Measurements from ENCODE around the gene CCDC88C.
"Not testable (repeated sequence)": the region's sequence is repeated elsewhere in the genome, so short reads cannot be mapped to it uniquely, and the experiment has no call there.

Gene CCDC88C

GRCh38 chr14:91250912-91251311, 166.7 kb downstream of the CCDC88C start:
- DNase-seq (ENCODE audit: low read depth, low spot score): no peak

DNA sequence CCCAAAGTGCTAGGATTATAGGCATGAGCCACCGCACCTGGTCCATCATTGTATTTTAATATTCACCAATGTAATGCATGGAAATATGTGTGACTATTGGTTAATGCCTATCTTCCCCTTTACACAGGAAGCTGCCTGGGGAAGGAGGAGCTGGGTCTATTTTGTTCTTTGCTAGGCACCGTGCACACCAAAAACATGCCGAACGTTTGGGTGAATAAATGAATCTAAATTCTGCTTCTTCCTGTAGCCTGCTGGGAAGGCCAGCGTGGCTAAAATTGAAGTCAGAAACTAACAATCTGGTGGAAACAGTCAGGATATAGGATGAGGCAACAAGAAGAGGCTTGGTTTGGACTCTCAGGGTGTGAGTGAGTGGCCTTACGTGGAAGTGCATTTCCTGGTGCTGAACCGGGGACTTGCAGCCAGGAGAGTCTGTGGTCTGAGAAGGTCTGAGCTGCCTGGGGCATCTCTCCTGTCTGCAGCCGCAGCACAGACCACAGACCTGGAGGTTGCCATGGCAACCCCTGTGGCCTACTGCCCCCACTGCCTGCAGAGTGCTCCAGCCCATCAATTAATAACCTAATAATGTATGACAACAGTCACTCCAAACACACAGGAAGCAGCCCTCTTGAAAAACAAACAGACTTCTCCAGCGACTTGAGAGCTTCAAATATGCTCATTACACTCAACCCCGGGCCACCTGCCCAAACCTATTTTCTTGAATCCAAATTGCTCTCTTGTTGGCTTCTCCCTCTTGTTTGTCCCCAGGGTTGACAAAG, 167.6 kb downstream of the CCDC88C start:
- DNase-seq (ENCODE audit: low read depth, low spot score): no peak

GRCh38 chr14:91246051-91246852, 171.4 kb downstream of the CCDC88C start:
- no peak for DNase-seq (ENCODE audit: low read depth, low spot score)

- DNase-seq (ENCODE audit: low read depth, low spot score): not testable (repeated sequence)
Measured at GRCh38 chr14:91245616-91246015, 172.0 kb downstream of the CCDC88C start.

DNA sequence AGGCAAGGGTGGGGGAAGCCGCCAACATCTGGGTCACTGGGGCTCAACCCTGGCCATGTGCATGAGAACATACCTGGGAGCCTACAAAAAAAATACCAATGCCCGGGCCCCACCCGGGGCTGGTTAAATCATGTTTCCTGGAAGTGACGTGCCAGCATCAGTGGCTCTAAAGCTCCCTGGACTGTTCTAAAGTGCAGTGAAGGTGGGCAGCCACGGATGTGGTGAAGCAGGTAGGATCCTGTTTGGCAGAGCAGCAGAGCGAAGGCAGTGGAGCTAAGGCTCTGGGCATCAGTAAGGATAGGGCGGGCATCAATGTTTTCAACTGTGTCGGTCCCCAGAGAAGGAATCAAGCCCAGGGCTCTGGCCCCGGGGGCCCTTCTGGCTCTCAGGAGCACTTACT, 172.6 kb downstream of the CCDC88C start:
- no peak for DNase-seq (ENCODE audit: low read depth, low spot score)

DNA sequence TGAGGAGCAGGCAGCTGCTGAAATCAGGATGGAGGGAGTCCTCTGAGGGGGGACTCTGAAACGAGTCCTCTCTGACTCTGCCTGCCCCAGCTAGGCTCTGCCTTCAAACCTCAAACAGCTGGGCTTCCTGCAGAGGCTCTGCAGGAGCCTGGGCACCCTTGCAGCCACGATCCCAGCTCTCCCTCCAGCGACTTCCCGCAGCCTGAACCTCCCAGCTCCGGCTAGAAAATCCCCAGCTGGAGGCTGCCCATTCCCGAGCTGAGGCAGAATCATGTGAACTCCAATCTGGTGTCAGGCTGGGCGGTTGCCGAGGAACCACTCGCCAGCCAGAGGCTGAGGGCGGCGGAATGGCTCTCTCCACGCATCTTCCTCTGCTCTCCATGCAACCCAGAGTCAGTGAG, 173.1 kb downstream of the CCDC88C start, which contains the start of gene GPR68:
Gene GPR68, minus strand, starts transcription at position 204 of the 401 bp plus-strand sequence. CDS start 9,654 bp downstream, outside the sequence.
- peak; percentile 22 for DNase-seq (ENCODE audit: low read depth, low spot score)

GRCh38 chr14:91243074-91243471, 174.5 kb downstream of the CCDC88C start:
- DNase-seq (ENCODE audit: low read depth, low spot score): no peak

- DNase-seq (ENCODE audit: low read depth, low spot score): no peak
Measured at GRCh38 chr14:91242635-91243034, 175.0 kb downstream of the CCDC88C start.

DNA sequence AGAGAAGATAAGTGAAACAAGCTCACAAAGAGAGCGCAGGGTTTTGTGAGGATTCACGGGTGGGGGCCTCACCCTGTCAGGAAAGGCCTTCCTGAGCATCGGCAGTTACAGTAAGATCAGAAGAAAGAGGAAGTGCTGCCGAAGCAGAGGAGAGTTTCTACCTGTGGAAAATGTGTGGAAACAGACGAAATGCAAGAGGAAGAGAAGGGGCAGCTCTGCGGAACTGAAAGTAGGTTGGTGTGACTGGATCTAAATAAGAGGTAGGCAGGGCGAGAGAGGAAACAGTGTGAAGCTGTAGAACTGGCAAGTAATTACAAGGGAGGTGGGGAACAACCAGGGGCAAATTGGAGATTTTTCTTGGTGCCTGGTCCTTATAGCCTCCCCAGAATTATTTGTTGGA, 175.8 kb downstream of the CCDC88C start:
- no peak for DNase-seq (ENCODE audit: low read depth, low spot score)

- no peak for DNase-seq (ENCODE audit: low read depth, low spot score)
Measured at GRCh38 chr14:91238661-91239060, 179.0 kb downstream of the CCDC88C start.

- no peak for DNase-seq (ENCODE audit: low read depth, low spot score)
Measured at GRCh38 chr14:91238085-91238484, 179.5 kb downstream of the CCDC88C start.

DNA sequence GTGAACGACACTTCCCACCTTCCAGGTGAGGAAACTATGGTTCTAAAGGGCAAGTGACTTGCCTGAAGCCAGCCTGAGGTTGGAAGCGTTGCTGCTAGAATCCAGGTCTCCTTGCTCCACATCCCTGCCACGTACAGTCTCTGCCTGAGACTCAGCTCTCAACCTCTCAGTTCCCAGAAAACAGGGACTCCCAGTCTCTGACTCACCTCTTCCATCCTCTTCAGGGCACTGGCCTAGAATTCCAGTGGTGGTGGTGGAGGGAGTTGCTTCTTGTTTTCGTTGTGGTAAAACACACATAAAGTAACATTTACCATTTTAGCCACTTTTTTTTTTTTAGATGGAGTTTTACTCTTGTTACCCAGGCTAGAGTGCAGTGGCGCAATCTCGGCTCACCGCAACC, 180.4 kb downstream of the CCDC88C start:
- DNase-seq (ENCODE audit: low read depth, low spot score): no peak

GRCh38 chr14:91235841-91236240, 181.8 kb downstream of the CCDC88C start:
- no peak for DNase-seq (ENCODE audit: low read depth, low spot score)

GRCh38 chr14:91234791-91235114, 182.9 kb downstream of the CCDC88C start:
- DNase-seq (ENCODE audit: low read depth, low spot score): no peak

DNA sequence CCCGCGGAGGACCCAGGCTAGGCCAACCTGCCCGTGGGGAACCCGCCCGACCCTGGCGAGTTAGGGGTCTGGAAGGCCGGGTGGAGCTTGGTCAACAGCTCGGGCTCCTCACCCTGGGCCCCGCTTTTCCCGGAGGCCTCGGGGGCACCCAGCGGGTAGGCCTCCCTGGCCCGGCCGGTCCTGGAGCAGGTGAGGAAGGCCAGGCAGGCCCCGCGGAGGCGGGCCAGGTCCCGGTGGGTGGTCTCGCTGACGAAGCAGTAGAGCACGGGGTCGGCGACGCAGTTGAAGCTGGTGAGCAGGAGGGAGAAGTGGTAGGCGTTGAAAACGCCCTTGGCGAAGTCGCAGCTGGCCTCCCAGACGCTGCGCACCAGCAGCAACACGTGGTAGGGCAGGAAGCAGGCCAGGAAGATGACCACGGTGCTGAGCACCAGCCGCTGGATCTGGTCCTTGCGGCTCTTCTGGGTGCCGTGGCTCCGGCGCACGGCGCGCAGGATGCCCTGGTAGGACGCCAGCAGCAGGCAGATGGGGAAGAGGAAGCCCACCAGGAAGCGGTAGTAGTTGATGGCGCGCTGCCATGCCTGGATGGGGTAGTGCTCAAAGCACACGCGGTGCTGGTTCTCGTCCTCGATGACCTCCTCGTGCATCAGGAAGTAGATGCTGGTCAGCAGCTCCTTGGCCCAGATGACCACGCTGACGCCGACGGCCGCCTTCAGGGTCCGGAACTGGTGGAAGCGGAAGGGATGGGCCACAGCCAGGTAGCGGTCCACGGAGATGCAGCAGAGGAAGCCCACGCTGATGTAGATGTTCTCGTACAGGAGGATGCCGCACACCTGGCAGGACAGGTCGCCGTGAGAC, 183.5 kb downstream of the CCDC88C start:
- no peak for DNase-seq (ENCODE audit: low read depth, low spot score)

DNA sequence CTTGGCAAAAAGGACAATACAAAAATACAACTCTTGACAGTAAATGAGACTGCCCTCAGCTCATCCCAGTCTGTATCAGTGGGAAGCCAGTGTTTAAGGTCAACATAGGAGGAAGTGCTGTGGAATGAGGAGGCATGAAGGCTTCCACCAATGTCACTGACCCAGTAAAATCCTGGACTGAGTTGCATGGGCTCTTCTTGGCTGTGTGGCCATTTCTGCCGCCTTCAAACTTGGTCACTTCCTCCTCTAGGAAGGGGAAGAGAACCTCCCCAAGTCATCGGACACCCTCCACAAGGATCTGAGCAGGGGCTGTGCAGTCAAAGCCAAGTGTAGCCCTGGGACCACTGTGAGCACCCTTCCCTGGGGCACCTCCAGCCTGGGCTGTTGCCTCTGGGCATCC, 185.0 kb downstream of the CCDC88C start:
- DNase-seq (ENCODE audit: low read depth, low spot score): no peak

GRCh38 chr14:91232052-91232451, 185.6 kb downstream of the CCDC88C start:
- no peak for DNase-seq (ENCODE audit: low read depth, low spot score)

GRCh38 chr14:91231446-91231845, 186.2 kb downstream of the CCDC88C start:
- DNase-seq (ENCODE audit: low read depth, low spot score): no peak

GRCh38 chr14:91230397-91231035, 187.1 kb downstream of the CCDC88C start:
- DNase-seq (ENCODE audit: low read depth, low spot score): no peak

GRCh38 chr14:91229743-91230200, 187.8 kb downstream of the CCDC88C start:
- DNase-seq (ENCODE audit: low read depth, low spot score): no peak

- DNase-seq (ENCODE audit: low read depth, low spot score): no peak
Measured at GRCh38 chr14:91229005-91229382, 188.6 kb downstream of the CCDC88C start.
